HFF-Myc (cell line): ENCODE measurements around the gene PLXNA4.
"Not testable (repeated sequence)": the region's sequence is repeated elsewhere in the genome, so short reads cannot be mapped to it uniquely, and the experiment has no call there.

Experiments
- DNase-seq: peaks from one replicate; pipeline ENCODE4 v3.0.0-alpha.2; 2011; ENCODE audit warnings: low read depth; ENCODE audit errors: extremely low read depth
- H3K4me3 ChIP-seq: replicated peaks from 2 replicates; pipeline ENCODE4 v1.5.1; 2011; ENCODE audit warnings: low read depth, mild to moderate bottlenecking, control low read depth, low read length
- TF ChIP-seq, protein P1 (sequence below): IDR thresholded peaks from 2 replicates; pipeline ENCODE4 v1.5.1; 2012; ENCODE audit warnings: mild to moderate bottlenecking, low read depth, low read length, control low read depth; ENCODE audit errors: missing control alignments

PLXNA4 gene

DNA sequence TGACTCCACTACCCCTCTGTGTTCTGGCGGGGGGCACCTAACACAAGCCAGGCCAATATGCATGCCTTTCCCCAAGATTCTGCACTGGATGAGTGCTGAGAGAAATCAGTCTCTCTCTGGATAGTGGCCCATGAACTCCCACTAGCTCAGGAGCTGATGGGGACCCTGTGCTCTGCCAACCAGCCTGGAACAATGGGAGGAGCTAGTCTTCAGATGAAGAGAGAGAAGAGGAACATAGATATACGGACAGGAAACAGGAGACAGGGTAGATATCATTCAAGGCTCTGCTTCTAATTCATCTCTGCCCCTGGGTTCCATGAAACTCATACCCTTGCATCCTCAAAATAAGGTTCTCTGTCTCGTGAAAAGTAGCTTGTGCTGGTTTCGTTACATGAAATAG lies 27.9 kb upstream of the PLXNA4 start:
- TF ChIP-seq, protein P1, sequence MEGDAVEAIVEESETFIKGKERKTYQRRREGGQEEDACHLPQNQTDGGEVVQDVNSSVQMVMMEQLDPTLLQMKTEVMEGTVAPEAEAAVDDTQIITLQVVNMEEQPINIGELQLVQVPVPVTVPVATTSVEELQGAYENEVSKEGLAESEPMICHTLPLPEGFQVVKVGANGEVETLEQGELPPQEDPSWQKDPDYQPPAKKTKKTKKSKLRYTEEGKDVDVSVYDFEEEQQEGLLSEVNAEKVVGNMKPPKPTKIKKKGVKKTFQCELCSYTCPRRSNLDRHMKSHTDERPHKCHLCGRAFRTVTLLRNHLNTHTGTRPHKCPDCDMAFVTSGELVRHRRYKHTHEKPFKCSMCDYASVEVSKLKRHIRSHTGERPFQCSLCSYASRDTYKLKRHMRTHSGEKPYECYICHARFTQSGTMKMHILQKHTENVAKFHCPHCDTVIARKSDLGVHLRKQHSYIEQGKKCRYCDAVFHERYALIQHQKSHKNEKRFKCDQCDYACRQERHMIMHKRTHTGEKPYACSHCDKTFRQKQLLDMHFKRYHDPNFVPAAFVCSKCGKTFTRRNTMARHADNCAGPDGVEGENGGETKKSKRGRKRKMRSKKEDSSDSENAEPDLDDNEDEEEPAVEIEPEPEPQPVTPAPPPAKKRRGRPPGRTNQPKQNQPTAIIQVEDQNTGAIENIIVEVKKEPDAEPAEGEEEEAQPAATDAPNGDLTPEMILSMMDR: no peak
- H3K4me3 ChIP-seq: no peak overlapping the region

DNA sequence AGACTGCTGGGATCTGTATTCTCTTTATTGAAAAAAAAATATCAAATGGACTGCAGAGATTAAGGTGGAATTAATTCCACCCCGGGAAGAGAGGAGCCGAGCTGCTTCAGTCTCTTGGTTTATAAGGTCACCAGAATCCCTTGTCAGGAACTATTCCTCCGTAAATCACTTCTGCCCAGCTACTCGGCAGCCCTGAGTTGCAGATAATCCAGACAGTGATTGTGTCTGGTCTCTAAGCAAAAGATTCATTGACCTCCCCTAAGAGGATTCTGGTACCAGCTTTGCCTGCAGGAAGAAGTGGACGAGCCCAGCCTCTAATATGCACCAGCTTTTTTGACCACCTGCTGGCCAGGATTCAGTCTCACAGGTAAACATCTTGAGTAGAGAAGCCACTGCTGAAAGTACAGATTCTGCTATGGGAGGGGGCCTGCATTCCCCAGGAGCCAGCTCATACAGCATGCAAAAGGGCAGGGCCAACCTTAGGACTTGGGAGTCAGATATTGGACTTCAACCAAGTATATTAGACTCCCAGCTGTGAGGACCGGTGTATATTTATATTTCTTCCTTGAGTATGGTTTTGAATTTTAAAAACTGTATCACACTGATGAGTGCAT lies 27.1 kb upstream of the PLXNA4 start:
- no peak for DNase-seq
- H3K4me3 ChIP-seq: no peak overlapping the region
- TF ChIP-seq, protein P1: no peak

More for the DNA sequence above, 27.9 kb upstream of the PLXNA4 start:
- DNase-seq: no peak

DNA sequence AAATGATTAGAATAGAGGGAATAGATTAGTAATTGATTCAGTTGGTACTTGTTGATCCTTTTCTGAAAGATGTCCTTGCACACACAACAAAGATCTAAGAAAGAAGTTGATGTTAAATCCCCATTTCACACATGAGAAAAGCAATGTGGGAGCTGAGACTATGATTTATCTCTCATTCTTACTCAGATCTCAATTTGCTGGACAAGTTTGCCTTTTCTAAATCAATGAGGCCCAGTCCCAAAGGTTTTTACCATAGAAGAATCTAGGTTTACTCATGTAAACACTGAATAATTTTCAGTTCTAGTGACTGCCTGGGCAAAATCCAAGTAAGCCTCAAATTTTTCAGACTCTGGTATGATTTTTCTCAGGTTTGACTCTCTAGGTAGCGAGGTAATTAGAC lies 25.5 kb upstream of the PLXNA4 start:
- DNase-seq: no peak
- H3K4me3 ChIP-seq: no peak overlapping the region
- TF ChIP-seq, protein P1: no peak

DNA sequence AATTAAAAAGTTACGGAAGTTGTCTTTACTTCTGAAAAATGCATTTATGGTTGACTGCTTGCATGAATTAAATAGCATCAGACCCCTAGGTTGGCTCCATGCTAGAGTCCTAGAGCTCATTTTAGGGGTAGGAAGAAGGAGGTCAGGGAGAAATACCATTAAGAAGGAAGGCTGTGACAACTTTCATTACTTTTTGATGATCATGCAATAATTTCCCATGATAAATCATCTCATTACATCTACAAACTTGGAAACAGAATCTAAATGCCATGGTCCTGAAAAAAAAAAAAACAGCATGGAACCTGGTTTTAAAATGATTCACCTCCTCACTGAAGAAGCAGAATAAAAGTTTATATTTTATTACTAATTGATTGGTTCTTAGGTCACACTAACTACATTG lies 20.3 kb upstream of the PLXNA4 start:
- DNase-seq: no peak
- H3K4me3 ChIP-seq: no peak overlapping the region
- TF ChIP-seq, protein P1: no peak

DNA sequence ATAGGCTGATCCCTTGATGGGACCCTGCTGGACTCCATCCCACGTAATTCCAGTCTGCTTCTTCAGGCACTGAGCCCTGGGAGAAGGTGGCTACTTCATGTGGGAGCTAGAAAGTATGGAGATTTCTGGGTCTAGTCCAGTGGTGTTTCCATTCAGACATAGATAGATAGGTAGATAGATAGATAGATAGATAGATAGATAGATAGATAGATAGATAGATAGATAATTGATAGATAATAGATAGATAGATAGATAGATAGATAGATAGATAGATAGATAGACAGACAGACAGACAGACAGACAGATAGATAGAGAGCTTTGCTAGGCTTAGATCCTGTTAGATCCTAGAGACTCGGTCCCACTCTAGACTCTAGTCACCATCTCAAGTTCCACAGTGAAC lies 18.5 kb upstream of the PLXNA4 start:
- DNase-seq, H3K4me3 ChIP-seq: not testable (repeated sequence)

DNA sequence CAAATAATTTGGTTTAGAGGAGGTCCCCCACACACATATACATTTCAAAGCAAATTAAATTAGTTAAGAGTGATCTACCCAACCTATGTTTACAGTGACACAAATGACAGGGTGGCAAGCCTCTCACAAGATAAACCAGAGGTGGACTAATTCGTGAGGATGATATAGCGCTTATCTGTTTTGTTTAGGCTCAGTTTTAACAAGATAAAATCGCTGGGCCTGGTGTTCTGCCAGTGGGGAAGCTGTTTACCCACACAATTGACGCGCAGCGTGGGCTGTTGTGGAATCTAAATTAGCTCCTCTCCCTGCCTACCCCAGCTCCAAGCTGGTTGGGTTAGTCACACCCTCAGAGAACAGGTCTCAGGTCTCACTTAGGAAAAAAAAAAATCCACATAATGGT lies 16.7 kb upstream of the PLXNA4 start:
- H3K4me3 ChIP-seq: no peak overlapping the region
- TF ChIP-seq, protein P1: no peak
- DNase-seq: no peak

DNA sequence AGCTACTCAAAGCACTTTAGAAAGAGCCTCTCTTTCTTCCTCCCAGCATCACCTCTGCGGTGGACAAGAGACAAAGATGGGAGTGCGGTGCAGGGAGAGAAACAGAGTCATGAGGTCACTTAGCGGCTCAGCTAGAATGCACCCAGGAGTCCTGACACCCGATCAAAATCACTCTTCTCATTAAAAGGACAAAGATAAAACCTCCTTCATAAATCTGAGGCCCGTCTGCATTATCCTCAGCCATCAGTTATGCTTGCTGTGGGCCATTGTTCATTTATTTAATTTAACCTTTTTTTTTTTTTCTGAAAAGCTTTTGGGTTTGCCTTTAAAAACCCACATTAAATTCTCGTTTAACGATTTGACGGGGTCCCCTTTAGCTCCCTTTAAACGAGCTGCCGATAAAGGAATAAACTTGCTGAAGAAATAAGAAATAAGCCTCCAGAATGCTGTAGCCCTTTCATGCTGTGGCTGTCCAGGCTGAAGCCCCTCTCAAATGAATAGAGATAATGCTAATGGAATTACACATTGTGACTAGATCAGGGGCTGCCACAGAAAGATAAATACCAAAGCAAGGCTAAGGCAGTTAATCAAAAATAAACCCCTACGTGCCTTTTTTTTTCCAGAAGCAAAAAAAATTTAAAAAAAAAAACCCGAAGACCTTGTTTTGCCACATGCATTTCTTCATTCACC lies 16.1 kb upstream of the PLXNA4 start:
- H3K4me3 ChIP-seq: no peak overlapping the region
- no peak for DNase-seq
- TF ChIP-seq, protein P1: no peak
